Amygdala (tissue), 56 donors: Measurements from ENCODE around the gene IL7R.
"Not testable (repeated sequence)": the region's sequence is repeated elsewhere in the genome, so short reads cannot be mapped to it uniquely, and the experiment has no call there.

ENCODE experiments used
- DNase-seq, 56 donors: peaks; one replicate each; lab custom pipeline; 2025; lab: John Stamatoyannopoulos, UW

The IL7R gene

DNA sequence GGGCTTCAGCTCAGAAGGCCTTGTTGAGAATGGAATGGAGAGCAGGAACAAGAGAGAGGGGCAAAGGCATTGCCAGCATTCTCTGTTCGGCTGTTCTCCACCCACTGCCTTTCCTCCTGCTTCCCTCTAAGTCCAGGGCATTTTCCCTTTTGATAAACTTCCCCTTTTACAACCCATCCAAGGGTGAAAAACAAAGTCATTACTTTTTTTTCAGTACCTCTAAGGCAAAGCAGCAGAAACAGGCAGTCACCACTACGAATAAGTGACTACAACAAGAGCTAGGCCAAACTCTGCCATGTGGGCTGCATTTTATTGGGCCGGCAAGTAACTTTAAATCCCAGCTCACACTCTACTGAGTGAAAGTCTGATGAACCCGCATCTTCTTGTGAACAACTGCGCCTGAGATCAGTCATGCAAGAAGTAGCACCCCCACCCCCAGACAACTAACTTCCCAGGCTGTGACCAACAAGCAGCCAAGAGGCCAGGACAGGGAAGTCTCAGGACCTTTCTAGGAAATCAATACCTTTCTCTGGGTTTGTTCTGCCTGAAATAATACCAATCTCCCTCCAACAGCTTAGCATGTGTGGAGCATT is 13.1 kb downstream of the IL7R start:
- DNase-seq = no peak

DNA sequence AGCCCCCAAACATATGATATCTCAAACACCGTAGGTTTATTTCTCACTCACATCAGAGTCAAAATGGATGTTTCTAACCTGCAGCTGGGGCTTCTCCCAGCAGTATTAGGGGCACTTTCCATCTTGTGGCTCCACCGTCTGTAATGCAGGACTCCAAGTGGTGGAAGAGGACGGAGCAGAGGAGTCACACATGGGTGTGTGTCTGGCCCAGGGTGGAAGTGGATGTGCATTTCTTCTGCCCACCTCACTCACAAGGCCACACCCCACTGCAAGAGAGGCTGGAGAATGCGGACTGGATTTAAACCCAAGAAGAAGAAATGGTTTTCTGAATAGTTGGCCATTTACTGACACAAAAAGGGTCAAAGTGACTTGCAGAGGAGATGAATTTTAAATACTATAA is 13.9 kb downstream of the IL7R start:
- no peak for DNase-seq

DNA sequence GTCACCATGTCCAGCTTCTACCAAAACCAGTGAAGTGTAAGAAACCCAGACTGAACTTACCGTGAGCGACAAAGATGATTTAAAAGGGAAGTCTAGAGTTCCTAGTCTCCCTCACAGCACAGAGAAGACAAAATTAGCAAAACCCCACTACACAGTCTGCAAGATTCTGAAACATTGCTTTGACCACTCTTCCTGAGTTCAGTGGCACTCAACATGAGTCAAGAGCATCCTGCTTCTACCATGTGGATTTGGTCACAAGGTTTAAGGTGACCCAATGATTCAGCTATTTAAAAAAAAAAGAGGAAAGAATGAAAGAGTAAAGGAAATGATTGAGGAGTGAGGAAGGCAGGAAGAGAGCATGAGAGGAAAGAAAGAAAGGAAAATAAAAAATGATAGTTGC is 19.8 kb downstream of the IL7R start:
- no peak for DNase-seq

DNA sequence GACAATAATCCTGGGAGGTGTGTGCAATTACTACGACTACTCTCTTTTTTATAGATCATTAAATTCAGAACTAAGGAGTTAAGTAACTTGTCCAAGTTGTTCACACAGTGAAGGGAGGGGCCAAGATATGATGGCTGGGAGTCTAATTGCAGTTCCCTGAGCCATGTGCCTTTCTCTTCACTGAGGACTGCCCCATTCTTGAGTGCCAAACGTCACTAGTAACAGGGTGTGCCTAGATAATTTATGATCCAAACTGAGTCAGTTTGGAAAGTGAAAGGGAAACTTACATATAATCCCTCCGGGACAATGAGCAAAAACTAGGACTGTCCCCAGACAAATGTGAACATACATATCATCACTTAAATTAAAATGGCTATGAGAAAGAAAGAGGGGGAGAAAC is 20.2 kb downstream of the IL7R start:
- no peak for DNase-seq

DNA sequence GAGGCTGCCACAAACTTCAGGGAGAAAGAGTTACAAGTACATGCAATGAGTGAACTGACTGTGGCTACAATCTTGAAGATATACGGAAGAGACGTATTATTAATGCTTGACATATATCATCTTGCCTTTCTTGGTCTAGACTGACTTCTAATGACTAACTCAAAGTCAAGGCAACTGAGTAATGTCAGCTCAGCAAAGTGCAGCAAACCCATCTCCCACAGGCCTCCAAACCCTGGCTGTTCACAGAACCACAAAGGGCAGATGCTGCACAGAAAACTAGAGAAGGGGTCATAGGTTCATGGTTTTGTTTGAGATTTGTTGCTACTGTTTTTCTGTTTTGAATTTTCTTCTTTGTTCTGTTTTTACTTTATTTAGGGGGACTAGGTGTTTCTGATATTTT is 21.0 kb downstream of the IL7R start:
- DNase-seq = no peak

DNA sequence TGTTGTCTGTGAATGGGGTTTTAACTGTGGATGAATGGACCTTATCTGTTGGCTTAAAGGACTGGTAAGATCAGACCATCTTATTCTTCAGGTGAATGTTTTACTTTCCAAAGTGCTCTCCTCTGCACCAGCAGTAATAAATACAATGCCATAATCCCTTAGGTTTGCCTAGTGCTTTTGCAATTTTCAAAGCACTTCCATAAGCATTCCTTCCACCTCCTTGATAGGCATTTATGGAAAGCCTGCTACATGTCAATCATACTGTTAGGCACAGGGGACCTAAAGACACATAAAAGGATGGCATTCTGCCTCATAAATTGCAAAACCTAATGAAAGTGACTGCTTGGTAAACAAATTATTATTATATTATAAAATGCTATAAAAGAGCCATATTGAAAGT is 21.4 kb downstream of the IL7R start:
- DNase-seq = no peak

DNA sequence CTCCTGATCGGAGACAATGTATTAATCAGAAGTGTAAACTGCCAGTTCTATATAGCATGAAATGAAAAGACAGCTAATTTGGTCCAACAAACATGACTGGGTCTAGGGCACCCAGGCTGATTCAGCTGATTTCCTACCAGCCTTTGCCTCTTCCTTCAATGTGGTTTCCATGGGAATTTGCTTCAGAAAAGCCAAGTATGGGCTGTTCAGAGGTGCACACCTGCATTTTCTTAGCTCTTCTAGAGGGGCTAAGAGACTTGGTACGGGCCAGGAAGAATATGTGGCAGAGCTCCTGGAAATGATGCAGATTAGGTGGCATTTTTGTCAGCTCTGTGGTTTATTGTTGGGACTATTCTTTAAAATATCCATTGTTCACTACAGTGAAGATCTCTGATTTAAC is 22.4 kb downstream of the IL7R start:
- no peak for DNase-seq

DNA sequence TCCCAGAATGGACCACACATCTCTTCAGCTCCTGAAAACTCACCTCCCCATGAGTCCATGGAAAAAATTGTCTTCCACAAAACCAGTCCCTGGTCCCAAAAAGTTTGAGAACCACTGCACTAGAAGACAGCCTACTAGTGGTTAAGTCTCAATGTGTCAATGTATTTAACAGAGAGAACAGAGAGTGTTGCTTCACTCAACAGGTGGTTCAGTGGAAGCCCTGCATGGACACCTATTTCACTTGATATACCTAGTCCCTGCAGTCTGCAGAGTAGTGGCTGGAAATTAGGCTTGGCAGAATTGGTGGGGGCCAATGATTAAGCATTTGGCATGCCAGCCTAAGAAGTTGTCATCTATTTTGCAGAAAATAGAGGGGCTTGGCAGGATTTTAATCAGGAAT is 23.0 kb downstream of the IL7R start:
- DNase-seq = no peak

DNA sequence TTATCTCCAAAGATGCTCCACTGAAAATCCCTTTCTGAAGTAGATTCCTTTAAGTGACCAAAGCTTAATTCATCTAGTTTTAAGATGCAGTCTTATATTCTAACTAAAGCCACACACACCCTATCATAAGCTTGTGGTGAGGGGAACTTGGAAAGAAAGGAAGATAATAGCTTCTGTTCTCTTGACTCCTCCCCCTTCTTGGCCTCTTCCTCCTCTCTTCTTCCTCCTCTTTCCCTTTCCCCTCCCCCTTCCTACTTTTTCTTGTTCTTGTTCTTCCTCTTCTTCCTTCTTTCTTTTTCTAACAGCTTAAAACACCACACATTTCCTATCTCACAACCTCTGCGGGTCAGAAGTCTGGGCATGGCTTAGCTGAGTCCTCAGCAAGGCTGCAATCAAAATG is 23.5 kb downstream of the IL7R start:
- DNase-seq = no peak

DNA sequence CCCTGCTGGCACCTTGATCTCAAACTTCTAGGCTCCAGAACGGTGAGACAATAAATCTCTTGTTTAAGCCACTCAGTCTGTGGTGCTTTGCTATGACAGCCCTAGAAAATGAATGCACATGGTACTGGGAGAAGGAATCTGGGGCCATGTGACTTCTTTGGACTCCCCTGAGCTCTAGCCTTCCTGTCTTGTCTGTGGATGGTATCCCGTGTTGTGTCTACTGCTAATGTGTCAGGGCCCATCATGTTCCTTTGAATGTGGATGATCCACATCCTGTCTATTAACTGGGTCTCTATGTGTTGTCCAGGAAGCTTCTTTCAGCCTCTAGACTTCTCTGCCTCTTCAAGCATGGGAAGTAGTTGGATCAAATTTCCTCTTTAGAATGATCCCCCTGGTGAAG is 25.1 kb downstream of the IL7R start:
- DNase-seq = no peak

DNA sequence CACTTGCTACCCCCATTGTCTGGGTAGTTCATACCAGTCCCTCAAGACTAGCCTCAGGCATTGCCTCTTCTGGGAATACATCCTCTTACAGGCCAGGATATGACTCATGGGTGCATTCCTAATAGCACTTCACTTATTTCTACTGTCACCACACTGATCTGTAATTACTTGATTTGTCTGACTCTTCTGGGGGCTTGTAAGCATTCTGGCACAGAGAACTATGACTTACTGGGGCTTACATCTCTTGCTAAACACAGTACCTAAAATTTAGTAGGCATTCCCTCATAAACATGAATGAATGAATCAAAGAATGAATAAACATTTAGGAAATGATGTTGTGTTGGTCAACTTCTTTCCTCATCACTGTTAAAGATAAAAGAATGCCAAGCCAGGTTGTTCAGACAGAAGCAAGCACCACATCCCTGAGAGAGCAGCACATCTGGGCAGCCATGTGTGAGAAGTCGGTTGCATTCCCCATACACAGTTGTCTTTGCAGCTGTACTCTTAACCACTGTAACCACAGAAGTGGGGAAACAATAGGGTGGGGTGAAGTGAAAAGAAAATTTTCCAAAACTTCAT is 27.6 kb downstream of the IL7R start:
- no peak for DNase-seq

DNA sequence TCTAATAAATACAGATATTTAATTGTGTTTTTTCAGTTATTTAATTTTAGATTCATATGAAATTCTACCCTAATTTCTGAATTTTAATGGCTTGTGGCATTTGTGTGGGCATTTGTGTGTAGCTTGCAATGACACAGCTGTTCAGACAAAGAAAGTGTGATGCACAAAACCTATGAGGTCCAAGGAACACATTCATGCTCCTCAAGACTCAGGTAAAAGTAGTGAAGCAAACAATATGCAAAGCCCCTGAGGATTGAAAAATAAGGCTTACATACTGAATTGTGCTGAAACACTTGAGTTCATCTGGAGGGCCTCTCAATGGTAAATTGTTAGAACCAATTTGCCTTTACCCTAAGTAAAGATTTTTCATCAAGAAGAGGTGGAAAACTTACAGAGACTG is 28.1 kb downstream of the IL7R start:
- DNase-seq = no peak

DNA sequence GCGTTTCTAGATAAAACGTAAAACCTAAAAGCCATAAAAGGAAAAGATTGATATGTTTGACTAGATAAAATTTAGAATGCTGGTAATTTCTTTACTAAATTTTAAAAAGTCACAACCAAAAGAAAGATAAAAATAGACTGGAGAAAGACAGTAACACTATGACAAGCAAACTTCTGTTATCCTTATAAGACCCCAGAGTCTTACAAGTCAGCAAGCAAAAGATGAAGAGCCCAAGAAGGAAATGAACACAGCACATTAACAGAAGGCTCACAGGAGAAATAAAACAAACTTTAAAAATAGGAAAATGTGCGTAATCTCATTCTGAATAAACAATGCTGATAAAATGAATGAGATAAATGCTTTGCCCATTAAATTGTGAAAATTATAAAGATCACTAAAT is 29.7 kb downstream of the IL7R start:
- no peak for DNase-seq

DNA sequence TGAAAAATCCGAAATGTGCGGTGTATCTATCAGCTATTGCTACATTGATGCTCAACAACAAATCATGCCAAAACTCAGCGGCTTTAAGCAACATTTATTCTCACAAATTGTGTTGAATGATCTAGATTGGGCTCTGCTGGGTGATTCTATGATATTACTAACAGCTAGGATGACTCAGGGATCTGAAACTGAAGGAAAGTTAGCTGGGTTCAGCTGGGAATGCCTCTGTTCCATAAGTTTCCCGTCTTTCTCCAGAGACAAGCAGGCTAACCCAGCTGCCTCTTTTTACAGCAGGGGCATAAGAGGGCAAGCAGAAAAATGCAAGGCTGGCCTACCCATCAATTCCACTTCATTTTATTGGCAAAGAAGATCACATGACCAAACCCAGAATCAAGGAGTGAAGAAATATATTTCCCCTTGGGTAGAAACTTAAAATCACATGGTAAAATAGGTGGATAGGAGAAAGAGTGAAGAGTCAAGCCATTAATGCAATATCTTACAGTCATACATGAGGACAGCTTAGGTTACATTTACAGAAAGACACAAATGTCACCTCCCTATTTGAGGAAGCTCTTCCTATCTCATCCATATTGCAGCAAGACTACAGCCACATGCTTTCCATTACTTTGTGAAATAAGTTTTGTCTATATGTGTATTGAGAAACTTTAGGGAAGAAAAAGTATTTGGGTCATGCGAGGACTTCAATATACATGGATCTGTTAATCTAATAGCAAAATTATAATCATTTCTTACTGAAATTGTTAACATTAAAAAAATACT is 30.8 kb downstream of the IL7R start:
- no peak for DNase-seq

DNA sequence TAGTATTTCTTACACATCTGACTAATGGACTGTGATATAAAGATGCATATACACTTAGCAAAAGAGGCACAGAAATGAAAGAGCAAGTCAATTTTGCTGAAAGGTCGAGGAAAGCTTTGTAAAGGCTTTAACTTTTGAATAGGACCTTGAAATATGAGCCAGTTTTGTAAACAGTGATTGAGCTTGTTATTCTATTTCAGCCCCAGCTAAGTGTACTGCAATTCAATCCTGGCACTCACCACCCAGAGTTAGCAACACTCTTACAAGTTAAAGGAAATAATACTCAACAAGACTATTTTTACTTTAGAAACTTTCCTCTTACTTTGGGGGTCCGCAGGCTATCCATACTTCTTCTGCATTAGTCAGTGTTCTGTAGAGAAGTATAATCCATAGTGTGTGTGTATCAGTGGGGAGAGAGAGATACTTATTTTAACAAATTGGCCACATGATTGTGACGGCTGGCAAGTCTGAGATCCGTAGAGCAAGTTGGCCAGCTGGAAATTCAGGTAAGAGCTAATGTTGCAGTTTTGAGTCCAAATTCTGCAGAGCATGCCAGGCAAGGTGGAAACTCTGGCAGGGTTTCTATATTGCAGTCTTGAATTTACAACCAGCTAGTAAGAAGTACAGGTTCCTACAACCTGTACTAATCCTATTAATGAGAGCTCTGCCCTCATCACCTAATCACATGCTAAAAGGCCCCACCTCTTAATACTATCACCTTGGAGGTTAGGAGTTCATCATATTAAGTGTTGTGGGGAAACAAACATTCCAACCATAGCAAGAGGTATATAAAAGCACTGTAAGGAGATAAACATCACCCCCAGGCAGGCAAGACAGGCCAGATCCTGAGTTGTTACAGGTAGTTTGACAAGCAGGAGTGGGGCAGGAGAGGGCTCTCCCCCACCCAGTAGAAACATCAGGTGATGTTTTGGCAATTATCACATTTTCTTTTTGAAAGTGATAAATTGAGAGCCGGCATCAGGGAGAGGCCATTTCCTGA is 33.6 kb downstream of the IL7R start:
- DNase-seq = no peak

DNA sequence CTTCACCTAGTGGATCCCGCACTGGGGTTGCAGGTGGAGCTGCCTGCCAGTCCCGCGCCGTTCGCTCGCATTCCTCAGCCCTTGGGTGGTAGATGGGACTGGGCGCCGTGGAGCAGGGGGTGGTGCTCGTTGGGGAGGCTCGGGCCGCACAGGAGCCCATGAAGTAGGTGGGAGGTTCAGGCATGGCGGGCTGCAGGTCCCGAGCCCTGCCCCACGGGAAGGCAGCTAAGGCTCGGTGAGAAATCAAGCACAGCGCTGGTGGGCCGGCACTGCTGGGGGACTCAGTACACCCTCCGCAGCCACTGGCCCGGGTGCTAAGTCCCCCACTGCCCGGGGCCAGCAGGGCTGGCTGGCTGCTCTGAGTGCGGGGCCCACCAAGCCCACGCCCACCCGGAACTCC is 36.1 kb downstream of the IL7R start:
- DNase-seq = not testable (repeated sequence)

DNA sequence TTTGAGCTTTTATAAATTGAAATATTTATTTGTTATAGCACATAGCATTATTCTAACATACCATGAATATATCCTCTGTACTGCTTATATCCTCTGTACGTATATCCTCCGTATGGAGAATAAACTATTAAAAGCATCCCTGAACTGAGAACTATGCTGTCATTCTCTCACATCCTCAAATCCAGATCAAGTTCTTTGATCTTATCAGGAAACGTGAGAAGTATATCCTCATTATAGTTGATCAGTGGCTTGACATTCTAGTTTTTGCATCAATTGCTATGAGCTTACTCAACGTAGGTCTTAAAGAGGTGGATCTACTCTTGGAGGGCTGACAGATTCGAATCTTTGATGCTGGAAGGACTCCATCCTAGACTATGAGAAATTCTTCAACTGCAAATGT is 37.4 kb downstream of the IL7R start:
- DNase-seq = no peak

DNA sequence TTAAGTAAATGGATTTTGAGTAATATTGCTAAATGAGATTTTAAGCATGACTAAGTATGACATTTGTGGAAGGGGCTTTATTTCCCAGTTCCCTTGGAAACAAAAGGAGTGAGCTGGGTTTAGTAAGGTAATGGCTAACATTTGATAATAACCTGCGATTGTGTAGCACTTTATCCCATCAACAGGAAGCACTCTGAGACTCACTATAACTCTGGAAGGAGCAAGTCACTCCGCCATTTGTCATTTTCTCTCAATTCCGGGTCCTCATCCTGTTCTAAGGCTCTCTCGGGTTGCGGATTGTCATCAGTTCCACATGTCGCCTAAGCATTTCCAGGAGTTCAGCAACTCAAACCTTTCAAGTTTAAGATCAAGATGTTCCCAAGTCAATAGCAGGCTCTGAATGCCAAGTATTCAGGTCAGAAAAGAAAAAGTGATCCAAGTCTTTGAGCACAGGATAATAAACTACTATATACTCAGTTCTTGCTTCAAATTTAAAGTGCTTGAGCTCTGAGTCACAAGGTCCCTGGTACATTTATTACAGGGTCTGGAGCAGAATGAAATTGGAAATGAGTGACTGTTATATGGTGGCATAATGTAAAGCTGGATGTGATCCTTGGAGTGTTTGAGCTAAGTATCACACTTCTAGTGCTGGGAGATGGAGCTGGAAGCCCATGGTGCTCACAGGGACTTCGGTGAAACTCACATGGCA is 42.4 kb downstream of the IL7R start:
- DNase-seq = no peak

DNA sequence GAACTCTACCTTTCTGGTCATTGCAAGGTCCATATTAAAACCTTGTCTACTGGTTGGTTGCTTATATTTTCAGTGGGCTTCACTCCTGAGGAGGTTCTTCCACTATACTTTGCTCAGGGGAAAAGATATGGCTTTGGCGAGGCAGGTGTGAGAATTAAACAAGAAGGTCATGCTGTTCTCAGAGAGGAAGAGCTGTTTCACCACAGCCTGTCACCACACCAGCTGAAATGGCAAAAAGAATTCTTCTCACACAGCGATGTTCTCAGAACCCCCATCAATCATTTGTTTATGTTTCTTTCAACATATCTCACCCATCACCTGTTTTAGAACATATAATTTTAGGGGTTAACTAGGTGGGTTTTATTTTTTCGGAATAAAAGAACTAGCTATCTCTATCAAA is 43.1 kb downstream of the IL7R start:
- no peak for DNase-seq

DNA sequence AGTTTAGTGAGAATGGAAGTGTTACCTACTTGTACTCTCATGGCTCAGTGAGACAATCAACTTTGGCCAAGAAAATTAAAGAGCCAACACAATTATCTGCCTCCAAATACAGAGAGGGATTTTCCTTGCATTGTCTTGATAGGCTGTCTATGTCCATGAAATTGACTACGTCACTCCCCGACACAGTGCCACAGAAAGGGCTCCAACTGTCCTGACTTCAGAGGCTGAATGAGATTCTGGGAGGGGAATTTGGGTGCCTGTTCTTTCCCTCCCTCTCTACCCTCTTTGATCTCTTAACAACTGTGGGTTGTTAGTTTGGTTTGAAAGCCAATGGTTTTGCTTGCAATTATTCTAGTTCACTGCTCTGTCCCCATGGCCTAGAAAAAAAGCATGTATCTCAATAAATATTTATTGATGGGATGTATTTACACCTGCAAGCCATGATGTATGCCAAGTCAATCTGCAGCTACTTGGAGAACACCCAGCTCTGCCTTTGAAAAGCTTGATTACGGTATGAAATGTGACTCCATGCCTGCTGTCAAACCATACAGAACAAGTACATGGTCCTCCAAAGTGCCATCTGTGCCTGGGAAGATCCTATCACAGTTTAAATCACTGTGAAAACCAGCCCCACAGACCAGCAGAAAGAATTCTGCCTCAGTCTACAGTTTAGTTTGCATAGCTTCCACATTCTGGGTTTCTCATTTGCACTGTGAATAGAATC is 44.4 kb downstream of the IL7R start:
- no peak for DNase-seq
